ENCODE measurements around the gene MAP4K3.

The MAP4K3 gene

DNA sequence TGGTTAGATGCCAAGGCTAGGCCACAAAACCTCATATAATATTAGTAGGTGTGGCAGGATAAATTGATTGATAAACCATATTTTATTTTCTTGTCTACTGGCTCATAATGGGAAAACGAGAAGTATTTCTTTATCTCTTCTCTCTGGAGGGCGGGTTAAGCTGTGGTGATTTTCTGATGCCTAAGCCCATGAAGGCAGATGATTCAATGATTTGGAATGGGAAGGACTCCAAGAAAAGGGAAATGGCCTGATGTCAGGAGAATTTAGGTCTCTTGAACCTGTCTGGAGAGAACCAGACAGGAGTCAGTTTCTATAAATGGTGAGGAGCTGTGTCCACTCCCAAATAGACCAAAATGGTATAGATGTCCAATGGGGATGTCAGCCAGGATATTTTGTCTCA, 18.7 kb upstream of the MAP4K3 start:
- Histone ChIP-seq H3K36me3 (ENCODE audit: control insufficient read depth in 2 of 2, insufficient read depth in 1 of 2, low read length in 2 of 2) (no peaks in the 10 kb centered on the region; a peak in 1 of 3 replicates), H3K4me3 (ENCODE audit: low read depth, low read length) (no peak overlapping the region), H3K9me3 (ENCODE audit: control insufficient read depth, insufficient read depth, low read depth, low read length) (no peaks in the 10 kb centered on the region), H3K27ac (ENCODE audit: extremely low read depth, low read depth, low read length) (no peak overlapping the region), H3K4me1 (ENCODE audit: control insufficient read depth, insufficient read depth, low read length) (no peaks in the 10 kb centered on the region)
- POLR2A ChIA-PET, result no interaction called here
- CTCF ChIA-PET, result interaction anchor here (0.5 kb wide), 1 partner anchor 38 kb away, joined by 3 read pairs; no protein-coding TSS in a partner anchor
- no peak for TF ChIP-seq ZNF707 (tag by site-specific recombination; IDR thresholded peaks at IDR 0.05)
- TF ChIP-seq, protein P1, sequence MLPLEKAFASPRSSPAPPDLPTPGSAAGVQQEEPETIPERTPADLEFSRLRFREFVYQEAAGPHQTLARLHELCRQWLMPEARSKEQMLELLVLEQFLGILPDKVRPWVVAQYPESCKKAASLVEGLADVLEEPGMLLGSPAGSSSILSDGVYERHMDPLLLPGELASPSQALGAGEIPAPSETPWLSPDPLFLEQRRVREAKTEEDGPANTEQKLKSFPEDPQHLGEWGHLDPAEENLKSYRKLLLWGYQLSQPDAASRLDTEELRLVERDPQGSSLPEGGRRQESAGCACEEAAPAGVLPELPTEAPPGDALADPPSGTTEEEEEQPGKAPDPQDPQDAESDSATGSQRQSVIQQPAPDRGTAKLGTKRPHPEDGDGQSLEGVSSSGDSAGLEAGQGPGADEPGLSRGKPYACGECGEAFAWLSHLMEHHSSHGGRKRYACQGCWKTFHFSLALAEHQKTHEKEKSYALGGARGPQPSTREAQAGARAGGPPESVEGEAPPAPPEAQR (tag by site-specific recombination; IDR thresholded peaks at IDR 0.05), result no peak
- TF ChIP-seq ZNF404 (tag by site-specific recombination; IDR thresholded peaks at IDR 0.05), result no peak
- TF ChIP-seq ZNF140 (tag by site-specific recombination; IDR thresholded peaks at IDR 0.05), result no peak
- no peak for TF ChIP-seq ZNF600 (tag by site-specific recombination; IDR thresholded peaks at IDR 0.05)
- no peak for TF ChIP-seq ZNF544 (tag by site-specific recombination; IDR thresholded peaks at IDR 0.05)
- TF ChIP-seq HOXC10 (CRISPR knock-in tag; IDR thresholded peaks at IDR 0.05), result no peak
- no peak for TF ChIP-seq IKZF3 (tag by site-specific recombination; IDR thresholded peaks at IDR 0.05)

DNA sequence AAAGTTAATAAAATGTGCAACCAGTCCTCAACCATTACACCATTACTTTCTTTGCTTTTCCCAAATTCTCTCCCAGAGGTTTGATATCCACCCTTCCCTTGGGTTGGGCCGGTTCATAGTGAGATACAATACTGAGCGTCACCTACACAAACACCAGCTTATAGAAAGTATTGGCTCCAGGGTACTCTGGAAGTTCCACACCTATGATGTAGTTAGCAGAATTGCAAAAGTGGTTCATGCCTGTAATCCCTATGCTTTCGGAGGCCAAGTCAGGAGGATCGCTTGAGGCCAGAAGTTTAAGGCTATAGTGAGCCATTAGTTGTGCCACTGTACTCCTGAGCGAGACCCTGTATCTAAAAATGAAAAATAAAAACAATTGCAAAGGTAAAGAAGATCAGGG, 15.3 kb upstream of the MAP4K3 start:
- H3K36me3 ChIP-seq (ENCODE audit: control insufficient read depth in 2 of 2, insufficient read depth in 1 of 2, low read length in 2 of 2), result no peaks in the 10 kb centered on the region; a peak in 1 of 3 replicates
- CTCF ChIA-PET, result no interaction called here
- H3K27ac ChIP-seq (ENCODE audit: extremely low read depth, low read depth, low read length), result no peak overlapping the region
- H3K9me3 ChIP-seq (ENCODE audit: control insufficient read depth, insufficient read depth, low read depth, low read length), result no peaks in the 10 kb centered on the region
- no peak for TF ChIP-seq ZNF221 (tag by site-specific recombination; IDR thresholded peaks at IDR 0.05; ENCODE audit: borderline replicate concordance)
- TF ChIP-seq GLI4 (tag by site-specific recombination; IDR thresholded peaks at IDR 0.05), result no peak
- TF ChIP-seq, protein P2, sequence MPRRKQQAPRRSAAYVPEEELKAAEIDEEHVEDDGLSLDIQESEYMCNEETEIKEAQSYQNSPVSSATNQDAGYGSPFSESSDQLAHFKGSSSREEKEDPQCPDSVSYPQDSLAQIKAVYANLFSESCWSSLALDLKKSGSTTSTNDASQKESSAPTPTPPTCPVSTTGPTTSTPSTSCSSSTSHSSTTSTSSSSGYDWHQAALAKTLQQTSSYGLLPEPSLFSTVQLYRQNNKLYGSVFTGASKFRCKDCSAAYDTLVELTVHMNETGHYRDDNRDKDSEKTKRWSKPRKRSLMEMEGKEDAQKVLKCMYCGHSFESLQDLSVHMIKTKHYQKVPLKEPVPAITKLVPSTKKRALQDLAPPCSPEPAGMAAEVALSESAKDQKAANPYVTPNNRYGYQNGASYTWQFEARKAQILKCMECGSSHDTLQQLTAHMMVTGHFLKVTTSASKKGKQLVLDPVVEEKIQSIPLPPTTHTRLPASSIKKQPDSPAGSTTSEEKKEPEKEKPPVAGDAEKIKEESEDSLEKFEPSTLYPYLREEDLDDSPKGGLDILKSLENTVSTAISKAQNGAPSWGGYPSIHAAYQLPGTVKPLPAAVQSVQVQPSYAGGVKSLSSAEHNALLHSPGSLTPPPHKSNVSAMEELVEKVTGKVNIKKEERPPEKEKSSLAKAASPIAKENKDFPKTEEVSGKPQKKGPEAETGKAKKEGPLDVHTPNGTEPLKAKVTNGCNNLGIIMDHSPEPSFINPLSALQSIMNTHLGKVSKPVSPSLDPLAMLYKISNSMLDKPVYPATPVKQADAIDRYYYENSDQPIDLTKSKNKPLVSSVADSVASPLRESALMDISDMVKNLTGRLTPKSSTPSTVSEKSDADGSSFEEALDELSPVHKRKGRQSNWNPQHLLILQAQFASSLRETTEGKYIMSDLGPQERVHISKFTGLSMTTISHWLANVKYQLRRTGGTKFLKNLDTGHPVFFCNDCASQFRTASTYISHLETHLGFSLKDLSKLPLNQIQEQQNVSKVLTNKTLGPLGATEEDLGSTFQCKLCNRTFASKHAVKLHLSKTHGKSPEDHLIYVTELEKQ (tag by site-specific recombination; IDR thresholded peaks at IDR 0.05; ENCODE audit: borderline replicate concordance), result no peak
- no peak for TF ChIP-seq SP7 (tag by site-specific recombination; IDR thresholded peaks at IDR 0.05)
- TF ChIP-seq, protein P3, sequence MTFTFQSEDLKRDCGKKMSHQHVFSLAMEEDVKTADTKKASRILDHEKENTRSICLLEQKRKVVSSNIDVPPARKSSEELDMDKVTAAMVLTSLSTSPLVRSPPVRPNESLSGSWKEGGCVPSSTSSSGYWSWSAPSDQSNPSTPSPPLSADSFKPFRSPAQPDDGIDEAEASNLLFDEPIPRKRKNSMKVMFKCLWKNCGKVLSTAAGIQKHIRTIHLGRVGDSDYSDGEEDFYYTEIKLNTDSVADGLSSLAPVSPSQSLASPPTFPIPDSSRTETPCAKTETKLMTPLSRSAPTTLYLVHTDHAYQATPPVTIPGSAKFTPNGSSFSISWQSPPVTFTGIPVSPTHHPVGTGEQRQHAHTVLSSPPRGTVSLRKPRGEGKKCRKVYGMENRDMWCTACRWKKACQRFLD (tag by site-specific recombination; IDR thresholded peaks at IDR 0.05), result no peak
- TF ChIP-seq, protein P4, sequence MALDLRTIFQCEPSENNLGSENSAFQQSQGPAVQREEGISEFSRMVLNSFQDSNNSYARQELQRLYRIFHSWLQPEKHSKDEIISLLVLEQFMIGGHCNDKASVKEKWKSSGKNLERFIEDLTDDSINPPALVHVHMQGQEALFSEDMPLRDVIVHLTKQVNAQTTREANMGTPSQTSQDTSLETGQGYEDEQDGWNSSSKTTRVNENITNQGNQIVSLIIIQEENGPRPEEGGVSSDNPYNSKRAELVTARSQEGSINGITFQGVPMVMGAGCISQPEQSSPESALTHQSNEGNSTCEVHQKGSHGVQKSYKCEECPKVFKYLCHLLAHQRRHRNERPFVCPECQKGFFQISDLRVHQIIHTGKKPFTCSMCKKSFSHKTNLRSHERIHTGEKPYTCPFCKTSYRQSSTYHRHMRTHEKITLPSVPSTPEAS (tag by site-specific recombination; IDR thresholded peaks at IDR 0.05), result no peak
- TF ChIP-seq ZNF341 (tag by site-specific recombination; IDR thresholded peaks at IDR 0.05; ENCODE audit: low read depth), result no peak
- TF ChIP-seq, protein P5, sequence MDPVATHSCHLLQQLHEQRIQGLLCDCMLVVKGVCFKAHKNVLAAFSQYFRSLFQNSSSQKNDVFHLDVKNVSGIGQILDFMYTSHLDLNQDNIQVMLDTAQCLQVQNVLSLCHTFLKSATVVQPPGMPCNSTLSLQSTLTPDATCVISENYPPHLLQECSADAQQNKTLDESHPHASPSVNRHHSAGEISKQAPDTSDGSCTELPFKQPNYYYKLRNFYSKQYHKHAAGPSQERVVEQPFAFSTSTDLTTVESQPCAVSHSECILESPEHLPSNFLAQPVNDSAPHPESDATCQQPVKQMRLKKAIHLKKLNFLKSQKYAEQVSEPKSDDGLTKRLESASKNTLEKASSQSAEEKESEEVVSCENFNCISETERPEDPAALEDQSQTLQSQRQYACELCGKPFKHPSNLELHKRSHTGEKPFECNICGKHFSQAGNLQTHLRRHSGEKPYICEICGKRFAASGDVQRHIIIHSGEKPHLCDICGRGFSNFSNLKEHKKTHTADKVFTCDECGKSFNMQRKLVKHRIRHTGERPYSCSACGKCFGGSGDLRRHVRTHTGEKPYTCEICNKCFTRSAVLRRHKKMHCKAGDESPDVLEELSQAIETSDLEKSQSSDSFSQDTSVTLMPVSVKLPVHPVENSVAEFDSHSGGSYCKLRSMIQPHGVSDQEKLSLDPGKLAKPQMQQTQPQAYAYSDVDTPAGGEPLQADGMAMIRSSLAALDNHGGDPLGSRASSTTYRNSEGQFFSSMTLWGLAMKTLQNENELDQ (tag by site-specific recombination; IDR thresholded peaks at IDR 0.05; ENCODE audit: low read depth), result no peak
- no peak for TF ChIP-seq ZNF366 (tag by site-specific recombination; conservative IDR thresholded peaks at IDR 0.05)
- TF ChIP-seq, protein P6, sequence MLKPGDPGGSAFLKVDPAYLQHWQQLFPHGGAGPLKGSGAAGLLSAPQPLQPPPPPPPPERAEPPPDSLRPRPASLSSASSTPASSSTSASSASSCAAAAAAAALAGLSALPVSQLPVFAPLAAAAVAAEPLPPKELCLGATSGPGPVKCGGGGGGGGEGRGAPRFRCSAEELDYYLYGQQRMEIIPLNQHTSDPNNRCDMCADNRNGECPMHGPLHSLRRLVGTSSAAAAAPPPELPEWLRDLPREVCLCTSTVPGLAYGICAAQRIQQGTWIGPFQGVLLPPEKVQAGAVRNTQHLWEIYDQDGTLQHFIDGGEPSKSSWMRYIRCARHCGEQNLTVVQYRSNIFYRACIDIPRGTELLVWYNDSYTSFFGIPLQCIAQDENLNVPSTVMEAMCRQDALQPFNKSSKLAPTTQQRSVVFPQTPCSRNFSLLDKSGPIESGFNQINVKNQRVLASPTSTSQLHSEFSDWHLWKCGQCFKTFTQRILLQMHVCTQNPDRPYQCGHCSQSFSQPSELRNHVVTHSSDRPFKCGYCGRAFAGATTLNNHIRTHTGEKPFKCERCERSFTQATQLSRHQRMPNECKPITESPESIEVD (tag by site-specific recombination; IDR thresholded peaks at IDR 0.05), result no peak
- POLR2A ChIA-PET, result no interaction called here
- H3K4me1 ChIP-seq (ENCODE audit: control insufficient read depth, insufficient read depth, low read length), result no peaks in the 10 kb centered on the region
- H3K4me3 ChIP-seq (ENCODE audit: low read depth, low read length), result no peak overlapping the region
